ENCODE measurements around the gene DLX3. TPM values are rescaled to one million over a fixed set of nuclear protein-coding genes. Genes with fewer than 3 reads are reported as not detected.
A peak's percentile ranks its signal among the peaks of the same experiment; 100 is the strongest.

Gene DLX3
- polyA plus RNA-seq, 2 of the 4 experiments (the other 2 are of a cell fraction): 0.17 TPM; not detected in 1

DNA sequence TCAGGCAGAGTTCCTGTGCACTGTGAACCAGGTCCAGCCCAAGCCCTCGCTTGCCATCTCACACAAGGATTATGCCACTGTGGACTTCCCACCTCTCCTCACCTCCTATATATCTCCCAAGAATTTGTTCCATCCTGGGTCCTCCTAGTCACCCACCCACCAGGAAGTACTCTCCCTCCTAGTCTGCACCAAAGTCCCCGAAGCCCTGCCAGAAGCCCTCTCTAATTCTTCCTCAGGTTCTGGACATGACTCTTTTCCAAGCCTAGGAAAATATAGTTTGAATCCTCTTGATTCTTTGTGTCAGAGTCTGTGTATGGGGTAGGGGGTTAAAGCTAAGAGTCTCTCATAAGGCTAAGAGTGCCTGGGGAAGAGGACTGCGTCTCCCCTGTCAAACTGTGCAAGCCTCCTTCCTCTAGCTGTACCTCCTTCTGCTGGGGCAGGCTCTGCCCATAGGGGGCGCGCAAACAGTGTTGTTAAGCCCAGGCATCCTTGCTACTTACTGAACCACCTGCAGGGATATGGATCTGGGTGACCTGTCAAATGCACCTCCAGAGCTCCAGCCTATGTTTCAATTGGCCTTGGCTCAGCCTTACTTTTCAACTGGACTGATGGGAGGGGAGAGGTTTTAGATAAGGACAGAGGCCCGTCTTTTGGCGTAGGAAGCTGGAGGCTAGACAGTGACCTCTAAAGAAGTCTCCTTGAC is 42.7 kb downstream of the DLX3 start:
- WGBS (ENCODE audit: missing lambda C conversion rate): 43% methylated on average over 7 of the region's 7 CpGs
- peak; percentile 99 for FAIRE-seq

GRCh38 chr17:49951362-49952082 is 43.5 kb downstream of the DLX3 start:
- no peaks in the 10 kb centered on the region for H3K9me3 ChIP-seq
- no peak overlapping the region for H3K4me2 ChIP-seq
- ChIA-PET CTCF (interaction anchor here (0.6 to 82.2 kb wide), 19 partner anchors 15 to 361 kb away, joined by 3 to 2613 read pairs (median 4); partner anchors contain the start of genes DLX3 and DLX4), POLR2A (no interaction called here)
- no peak for DNase-seq (ENCODE audit: low read depth in 1 of 2, low spot score in 1 of 2)
- H3K4me3 ChIP-seq: no peak overlapping the region
- no peak for ATAC-seq
- no peak for FAIRE-seq
- peaks cover 5% of the 10 kb centered on the region; the same call in 1 of the 3 replicates for H3K4me1 ChIP-seq
- no peak overlapping the region for H3K27ac ChIP-seq
- 46% methylated on average over 13 of the region's 14 CpGs for WGBS (ENCODE audit: missing lambda C conversion rate)
- TF ChIP-seq, protein P1, sequence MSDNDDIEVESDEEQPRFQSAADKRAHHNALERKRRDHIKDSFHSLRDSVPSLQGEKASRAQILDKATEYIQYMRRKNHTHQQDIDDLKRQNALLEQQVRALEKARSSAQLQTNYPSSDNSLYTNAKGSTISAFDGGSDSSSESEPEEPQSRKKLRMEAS (IDR thresholded peaks at IDR 0.05): no peak
- TF ChIP-seq HEYL (CRISPR knock-in tag; IDR thresholded peaks at IDR 0.05): no peak

More for the DNA sequence above, 42.7 kb downstream of the DLX3 start:
- POLR2A ChIA-PET: no interaction called here
- ATAC-seq: peak; percentile 94 to 98
- Histone ChIP-seq H3K4me1 (peaks cover 5% of the 10 kb centered on the region; the same call in 1 of the 3 replicates), H3K27ac (no peak overlapping the region), H3K4me3 (no peak overlapping the region), H3K4me2 (0 out of 3 replicates have a peak overlapping the region, but pooled peaks have one; percentile 8), H3K9me3 (no peaks in the 10 kb centered on the region)
- DNase-seq (ENCODE audit: low read depth in 1 of 2, low spot score in 1 of 2): peak; percentile 85 to 98
- CTCF ChIA-PET: interaction anchor here (0.5 to 82.2 kb wide), 32 partner anchors 14 to 395 kb away, joined by 3 to 2613 read pairs (median 4); partner anchors contain the start of genes DLX3, DLX4, PDK2 and TAC4
- TF ChIP-seq E2F6 (IDR thresholded peaks at IDR 0.05; ENCODE audit: borderline replicate concordance, low read depth) (no peak), EP300 (IDR thresholded peaks at IDR 0.05) (no peak), MAZ (IDR thresholded peaks at IDR 0.05; ENCODE audit: borderline replicate concordance, low read depth, low read length) (no peak), RAD21 (conservative IDR thresholded peaks at IDR 0.05 in 1 of 2, IDR thresholded peaks at IDR 0.05 in 1 of 2) (peak; percentile 74 to 85), SMC3 (IDR thresholded peaks at IDR 0.05) (peak; percentile 74), CTCF (IDR thresholded peaks at IDR 0.05) (peak; percentile 91), HES2 (IDR thresholded peaks at IDR 0.05) (no peak), KDM5A (IDR thresholded peaks at IDR 0.05) (no peak), ESRRA (IDR thresholded peaks at IDR 0.05; ENCODE audit: borderline replicate concordance, low read length) (peak; percentile 47; the same call in 1 of the 2 replicates)

GRCh38 chr17:49949634-49950033 is 45.4 kb downstream of the DLX3 start:
- DNase-seq (ENCODE audit: low read depth in 1 of 2, low spot score in 1 of 2) (no peak), ATAC-seq (no peak), FAIRE-seq (no peak)
- no peaks in the 10 kb centered on the region for H3K9me3 ChIP-seq
- no peak for TF ChIP-seq EHMT2 (IDR thresholded peaks at IDR 0.05; ENCODE audit: low read depth)
- peak; percentile 59 for TF ChIP-seq ZFP36 (IDR thresholded peaks at IDR 0.05; ENCODE audit: borderline replicate concordance, partially characterized antibody)
- ChIA-PET POLR2A (no interaction called here), CTCF (interaction anchor here (62.1 to 82.2 kb wide), 2 partner anchors 16 to 26 kb away, joined by 2613 read pairs; partner anchors contain the start of genes DLX3 and DLX4)
- H3K4me2 ChIP-seq: no peak overlapping the region
- 53% methylated on average over 2 of the region's 2 CpGs for WGBS (ENCODE audit: missing lambda C conversion rate)
- no peak overlapping the region for H3K27ac ChIP-seq
- peaks cover 5% of the 10 kb centered on the region; the same call in 1 of the 3 replicates for H3K4me1 ChIP-seq
- H3K4me3 ChIP-seq: no peak overlapping the region

All from A549 (cell line).